OCI-LY1 (cell line): ENCODE data around the gene POTEH.
"Not testable (repeated sequence)": the region's sequence is repeated elsewhere in the genome, so short reads cannot be mapped to it uniquely, and the experiment has no call there.

Experiments used
- H2AFZ ChIP-seq: fragments of 200-600 bp; sonication (generic), shearing (Covaris generic); 2 replicates; pipeline ENCODE4 v1.6.0; 2014; ENCODE audit warnings: antibody characterized with exemption, mild to moderate bottlenecking, low read length
- H3F3A ChIP-seq: fragments of 200-600 bp; sonication (generic), shearing (Covaris generic); 2 replicates; pipeline ENCODE4 v1.6.0; 2014; ENCODE audit warnings: mild to moderate bottlenecking, antibody characterized with exemption, low read length, moderate library complexity; ENCODE audit not compliant: insufficient read depth
- H3K27ac ChIP-seq: fragments of 200-600 bp; sonication (generic); 2 replicates; pipeline ENCODE4 v1.5.1; 2014; ENCODE audit warnings: low read length, mixed run types, mild to moderate bottlenecking, low read depth; ENCODE audit not compliant: poor library complexity, severe bottlenecking
- H3K27me3 ChIP-seq: fragments of 200-600 bp; sonication (generic); 2 replicates; pipeline ENCODE4 v1.6.0; 2014; ENCODE audit warnings: antibody characterized with exemption, mild to moderate bottlenecking, low read length, moderate library complexity; ENCODE audit not compliant: insufficient read depth
- H3K36me3 ChIP-seq: fragments of 200-600 bp; sonication (generic); 2 replicates; pipeline ENCODE4 v1.6.1; 2014; ENCODE audit warnings: mild to moderate bottlenecking, antibody characterized with exemption, low read length, moderate library complexity, mixed read lengths; ENCODE audit not compliant: insufficient read depth
- H3K4me1 ChIP-seq: fragments of 200-600 bp; sonication (generic); 2 replicates; pipeline ENCODE4 v1.5.1; 2014; ENCODE audit warnings: mild to moderate bottlenecking, low read length, moderate library complexity; ENCODE audit not compliant: insufficient read depth, severe bottlenecking
- H3K4me2 ChIP-seq: fragments of 200-600 bp; sonication (generic), shearing (Covaris generic); 2 replicates; pipeline ENCODE4 v1.6.1; 2014; ENCODE audit warnings: low read length
- H3K4me3 ChIP-seq: fragments of 200-600 bp; sonication (generic); 2 replicates; pipeline ENCODE4 v1.5.1; 2014; ENCODE audit warnings: low read length, low read depth, mild to moderate bottlenecking, mixed read lengths; ENCODE audit not compliant: poor library complexity, severe bottlenecking
- H3K79me2 ChIP-seq: fragments of 200-600 bp; shearing (Covaris generic); 2 replicates; pipeline ENCODE4 v1.6.1; 2016; ENCODE audit warnings: mixed run types, low read length, mixed read lengths; ENCODE audit not compliant: insufficient read depth
- H3K9ac ChIP-seq: fragments of 200-600 bp; sonication (generic), shearing (Covaris generic); 2 replicates; pipeline ENCODE4 v1.6.1; 2014; ENCODE audit warnings: mild to moderate bottlenecking, low read length, mixed read lengths
- H3K9me2 ChIP-seq: fragments of 200-600 bp; sonication (generic), shearing (Covaris generic); 2 replicates; pipeline ENCODE4 v1.6.1; 2014; ENCODE audit warnings: low read depth, mild to moderate bottlenecking, low read length, mixed read lengths
- H3K9me3 ChIP-seq: fragments of 200-600 bp; shearing (Covaris generic); 2 replicates; pipeline ENCODE4 v1.6.1; 2014; ENCODE audit warnings: low read length, mixed read lengths
- H4K20me1 ChIP-seq: fragments of 200-600 bp; sonication (generic), shearing (Covaris generic); 2 replicates; pipeline ENCODE4 v1.6.0; 2016; ENCODE audit warnings: mild to moderate bottlenecking, low read length; ENCODE audit not compliant: insufficient read depth

POTEH gene

GRCh38 chr22:15738157-15738908 lies 48.5 kb downstream of the POTEH start:
- not testable (repeated sequence) for H3K36me3 ChIP-seq, H3K4me2 ChIP-seq, H3K4me3 ChIP-seq, H3K79me2 ChIP-seq, H2AFZ ChIP-seq, H3F3A ChIP-seq, H3K27me3 ChIP-seq, H3K9ac ChIP-seq, H4K20me1 ChIP-seq, H3K27ac ChIP-seq, H3K9me2 ChIP-seq, H3K9me3 ChIP-seq, H3K4me1 ChIP-seq

GRCh38 chr22:15738909-15739391 lies 49.1 kb downstream of the POTEH start:
- not testable (repeated sequence) for H3K9me3 ChIP-seq, H3K4me2 ChIP-seq, H3K27ac ChIP-seq, H3K36me3 ChIP-seq, H2AFZ ChIP-seq, H4K20me1 ChIP-seq, H3K4me3 ChIP-seq, H3K9ac ChIP-seq, H3K9me2 ChIP-seq, H3K79me2 ChIP-seq, H3K27me3 ChIP-seq, H3K4me1 ChIP-seq, H3F3A ChIP-seq

- not testable (repeated sequence) for H3K27me3 ChIP-seq, H3K9ac ChIP-seq, H3K4me3 ChIP-seq, H3K4me1 ChIP-seq, H3K36me3 ChIP-seq, H2AFZ ChIP-seq, H3F3A ChIP-seq, H3K27ac ChIP-seq, H3K79me2 ChIP-seq, H4K20me1 ChIP-seq, H3K9me3 ChIP-seq, H3K4me2 ChIP-seq, H3K9me2 ChIP-seq
Measured at GRCh38 chr22:15747636-15748323, 58.0 kb downstream of the POTEH start.

GRCh38 chr22:15749181-15749970 lies 59.5 kb downstream of the POTEH start:
- not testable (repeated sequence) for H3K4me3 ChIP-seq, H3K4me1 ChIP-seq, H3K36me3 ChIP-seq, H3F3A ChIP-seq, H3K9me2 ChIP-seq, H3K9me3 ChIP-seq, H2AFZ ChIP-seq, H4K20me1 ChIP-seq, H3K27me3 ChIP-seq, H3K27ac ChIP-seq, H3K9ac ChIP-seq, H3K79me2 ChIP-seq, H3K4me2 ChIP-seq

- not testable (repeated sequence) for H3K27me3 ChIP-seq, H3K9ac ChIP-seq, H3K79me2 ChIP-seq, H3K4me2 ChIP-seq, H3K9me3 ChIP-seq, H3K4me3 ChIP-seq, H3F3A ChIP-seq, H3K4me1 ChIP-seq, H3K27ac ChIP-seq, H2AFZ ChIP-seq, H3K36me3 ChIP-seq, H3K9me2 ChIP-seq, H4K20me1 ChIP-seq
Measured at GRCh38 chr22:15759443-15760097, 69.7 kb downstream of the POTEH start.

GRCh38 chr22:15760388-15761150 lies 70.7 kb downstream of the POTEH start:
- not testable (repeated sequence) for H3K9me2 ChIP-seq, H3K79me2 ChIP-seq, H3K27ac ChIP-seq, H3K9ac ChIP-seq, H3K4me2 ChIP-seq, H3K36me3 ChIP-seq, H3K4me1 ChIP-seq, H3F3A ChIP-seq, H3K9me3 ChIP-seq, H3K4me3 ChIP-seq, H4K20me1 ChIP-seq, H2AFZ ChIP-seq, H3K27me3 ChIP-seq
